ENCODE results near the gene ITGB6.

DNA sequence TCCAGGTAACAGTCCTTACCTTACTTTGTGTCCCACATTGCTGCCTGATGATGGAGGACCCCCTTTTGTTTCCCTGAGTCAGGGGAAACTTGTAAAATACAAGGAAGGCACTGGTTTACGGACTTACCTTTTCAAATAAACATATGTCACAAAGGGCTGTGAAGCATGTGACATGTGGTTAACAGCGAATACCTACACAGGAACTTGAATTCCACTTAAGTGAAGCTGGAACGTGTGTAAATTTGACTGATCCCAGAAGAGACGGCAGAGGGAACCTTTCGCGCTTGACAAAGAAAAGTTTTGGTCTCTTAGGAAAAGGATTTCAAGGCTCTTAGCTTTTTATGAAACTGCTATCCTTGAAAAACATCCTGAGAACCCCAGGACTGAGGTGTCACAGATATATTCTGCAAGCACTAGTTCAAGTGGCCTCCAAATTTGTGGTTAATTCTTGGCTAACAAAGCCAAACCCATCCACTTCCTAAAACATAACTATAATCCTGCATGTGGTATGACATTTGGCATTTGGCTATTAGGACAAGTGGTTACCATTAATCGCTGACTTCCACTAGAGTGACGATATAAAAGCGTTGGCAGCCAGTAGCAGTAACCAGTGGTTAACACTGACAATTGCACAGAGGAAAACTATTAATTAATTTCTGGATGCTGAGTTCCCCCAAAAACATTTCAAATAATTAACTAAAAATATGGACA lies 55.6 kb downstream of the ITGB6 start:
- TF ChIP-seq CTCF (IDR thresholded peaks at IDR 0.05) (no peak), POLR2A (IDR thresholded peaks at IDR 0.05) (no peak), EP300 (IDR thresholded peaks at IDR 0.05) (no peak), POLR2AphosphoS5 (IDR thresholded peaks at IDR 0.05) (no peak)
